Iris pigment epithelial cell (primary cell): ENCODE data around the gene IL31.

Experiments
- DNase-seq: peaks from one replicate; pipeline ENCODE4 v3.0.0-alpha.2; 2011; ENCODE audit warnings: low read depth

IL31 gene

DNA sequence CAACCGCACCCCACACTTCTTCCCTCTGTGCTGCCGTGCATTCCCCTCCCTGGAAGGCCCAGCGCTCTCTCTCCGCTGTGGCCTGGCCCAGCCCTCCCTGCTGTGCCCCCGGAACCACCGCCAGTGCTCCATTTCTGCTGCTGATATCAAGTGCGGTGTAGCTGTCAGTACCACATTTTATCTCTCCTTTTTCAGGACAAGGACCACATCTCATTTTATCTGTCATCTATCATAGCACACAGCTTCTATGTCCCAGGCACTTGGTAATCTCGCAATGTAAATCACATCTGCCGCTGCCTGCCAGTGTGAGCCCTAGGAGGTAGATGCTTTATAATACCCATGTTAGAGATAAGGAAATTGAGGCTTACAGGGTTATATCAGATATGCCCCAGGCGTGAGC lies 18.3 kb downstream of the IL31 start:
- no peak for DNase-seq

DNA sequence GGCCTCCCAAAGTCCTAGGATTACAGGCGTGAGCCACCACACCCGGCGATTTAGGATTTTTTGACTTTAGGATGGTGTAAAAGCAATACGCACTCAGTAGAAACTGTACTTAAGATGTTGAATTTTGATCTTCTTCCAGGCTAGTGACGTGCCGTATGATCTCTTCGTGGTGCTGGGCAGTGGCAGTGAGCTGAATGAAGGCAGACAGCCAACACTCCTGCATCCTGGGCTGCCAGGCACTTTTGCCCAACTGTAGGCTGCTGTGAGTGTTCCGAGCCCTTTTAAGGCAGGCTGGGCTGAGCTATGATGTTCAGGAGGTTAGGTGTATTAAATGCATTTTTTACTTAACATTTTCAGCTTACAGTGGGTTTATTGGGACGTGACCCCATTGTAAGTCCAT lies 21.3 kb downstream of the IL31 start:
- no peak for DNase-seq

DNA sequence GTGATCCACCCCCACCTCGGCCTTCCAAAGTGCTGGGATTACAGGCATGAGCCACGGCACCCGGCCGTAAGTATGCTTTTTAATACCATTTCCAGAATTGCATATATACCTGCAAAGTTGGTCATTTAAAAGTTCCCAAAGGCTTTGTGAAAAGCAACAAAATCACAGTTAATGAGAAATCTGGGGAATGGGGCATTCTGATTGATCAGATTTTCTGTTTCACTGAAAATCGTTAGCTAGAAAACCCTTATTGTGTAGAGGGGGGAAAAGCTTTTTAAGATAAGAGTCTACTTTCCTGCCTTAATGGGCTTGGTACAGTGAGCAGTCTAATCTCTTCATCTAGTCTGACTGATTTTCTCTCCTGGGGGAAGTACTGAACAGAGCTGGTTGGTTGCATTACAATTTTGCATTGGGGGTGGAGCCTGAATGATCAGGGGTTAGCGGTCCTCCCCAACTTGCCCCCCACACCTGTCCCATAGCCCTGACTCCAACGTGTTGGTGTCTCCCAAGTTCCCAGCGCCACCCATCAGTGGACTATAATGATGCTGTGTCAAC lies 23.8 kb downstream of the IL31 start:
- no peak for DNase-seq

DNA sequence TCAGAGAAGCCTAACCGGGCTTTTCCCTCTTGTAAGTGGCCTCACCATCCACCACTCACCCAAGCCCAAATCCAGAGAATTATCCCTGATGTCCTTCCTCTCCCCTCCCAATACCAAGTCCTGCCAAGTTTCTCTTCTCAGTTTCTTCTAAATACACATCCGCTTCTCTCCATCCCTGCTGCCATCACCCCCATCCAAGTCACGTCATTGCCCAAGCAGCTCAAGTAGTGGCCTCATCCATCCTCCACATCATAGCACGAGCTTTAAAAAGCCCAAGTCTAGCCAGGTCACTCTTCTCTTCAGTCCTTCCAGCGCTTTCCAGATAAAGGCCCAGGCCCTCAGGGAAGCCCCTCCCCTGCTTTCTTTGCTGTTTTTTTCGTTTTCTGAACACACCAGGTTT lies 25.4 kb downstream of the IL31 start:
- DNase-seq = peak; percentile 24

DNA sequence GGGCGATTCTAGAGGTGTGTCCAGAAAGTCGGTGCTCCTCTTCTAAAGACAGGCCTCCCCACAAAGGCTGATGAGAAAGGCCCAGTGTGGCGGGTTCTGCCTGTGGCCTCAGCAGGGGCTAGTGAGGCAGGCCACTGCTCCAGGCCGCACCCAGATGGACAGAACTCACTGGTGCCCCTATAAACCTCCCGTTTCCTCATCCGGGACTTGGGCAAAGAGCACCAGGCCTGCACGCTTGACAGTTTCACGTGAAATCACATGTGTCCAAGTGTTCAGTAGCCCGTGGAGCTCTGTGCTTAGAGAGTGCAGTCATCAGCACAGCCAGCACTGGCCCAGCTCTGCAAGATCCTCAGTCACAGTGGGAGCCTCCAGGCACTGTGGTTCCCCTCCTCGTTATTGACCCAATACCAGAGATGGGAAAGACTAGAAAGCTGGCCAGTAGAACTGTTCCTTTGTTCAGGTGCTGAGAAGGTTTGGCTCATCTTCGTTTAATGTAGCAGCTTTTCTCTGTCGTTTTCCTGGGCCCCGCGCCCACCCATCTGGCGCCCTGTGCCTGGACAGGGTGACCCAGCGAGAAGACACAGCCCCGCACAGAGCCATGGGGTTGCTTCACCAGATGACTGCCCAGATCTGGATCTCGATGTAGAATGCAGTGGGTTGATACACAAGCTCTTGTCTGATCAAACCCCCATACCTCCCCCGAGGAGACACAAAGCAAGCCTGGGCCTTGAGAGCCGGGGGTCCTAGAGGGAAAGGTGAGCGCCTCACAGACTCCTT lies 26.3 kb downstream of the IL31 start:
- DNase-seq = no peak

DNA sequence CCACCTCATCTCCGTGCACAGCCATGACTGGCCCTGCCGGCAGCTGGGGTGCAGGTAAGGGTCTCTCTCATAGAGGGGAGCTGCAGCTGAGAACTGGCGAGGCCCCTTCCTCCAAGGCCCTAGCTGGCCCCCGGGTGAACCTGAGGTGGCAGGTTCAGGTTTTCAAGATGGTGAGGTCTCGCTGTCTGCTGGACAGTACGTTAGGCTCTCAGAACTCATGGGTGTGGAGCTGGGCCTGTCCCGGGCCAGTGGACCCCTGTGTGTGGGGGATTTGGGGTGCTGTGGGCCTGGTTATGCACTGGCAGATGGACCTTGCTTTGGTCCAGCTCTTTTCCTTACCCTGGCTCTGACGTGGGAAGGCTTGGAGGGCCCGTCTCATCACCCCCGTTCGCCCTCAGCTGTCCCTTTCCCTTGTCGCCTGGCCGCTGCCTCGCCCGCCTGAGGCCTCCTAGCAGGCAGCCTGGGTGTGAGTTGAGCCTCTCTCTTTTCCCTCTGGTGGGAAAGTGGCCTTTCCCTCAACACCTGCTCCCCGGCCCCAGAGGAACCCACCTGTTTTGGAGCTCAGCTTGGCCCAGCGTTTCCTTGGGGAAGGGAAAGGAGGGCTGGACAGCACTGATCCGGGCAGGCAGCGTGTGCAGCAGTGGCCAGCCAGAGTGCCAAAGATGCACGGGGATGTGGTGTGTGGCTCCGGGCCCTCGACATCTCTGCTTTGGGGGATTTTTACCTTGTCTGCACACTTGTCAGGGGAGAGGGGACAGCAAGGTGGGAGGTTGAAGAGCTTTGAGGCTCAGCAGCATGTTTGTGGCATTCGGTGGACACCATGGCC lies 28.3 kb downstream of the IL31 start:
- no peak for DNase-seq

DNA sequence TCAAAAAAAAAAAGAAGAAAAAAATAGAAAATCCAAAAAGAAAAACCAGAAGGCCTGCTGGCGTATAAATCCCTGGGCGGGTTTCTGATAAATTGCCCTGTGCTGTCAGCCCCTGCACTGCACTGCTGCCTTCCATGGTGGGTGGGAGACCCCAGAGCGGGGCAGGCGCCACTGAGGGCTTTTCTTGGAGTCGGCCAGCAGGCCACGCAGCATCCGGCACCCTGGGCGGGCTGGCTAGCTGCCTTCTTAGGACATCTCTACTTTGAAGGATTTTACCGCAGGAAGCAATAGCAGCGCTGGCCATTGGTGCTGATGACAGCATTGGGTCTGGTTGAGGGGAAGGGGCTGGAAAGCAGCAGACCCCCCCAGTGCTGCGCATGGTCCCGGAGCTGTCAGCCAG lies 29.1 kb downstream of the IL31 start:
- DNase-seq = no peak

DNA sequence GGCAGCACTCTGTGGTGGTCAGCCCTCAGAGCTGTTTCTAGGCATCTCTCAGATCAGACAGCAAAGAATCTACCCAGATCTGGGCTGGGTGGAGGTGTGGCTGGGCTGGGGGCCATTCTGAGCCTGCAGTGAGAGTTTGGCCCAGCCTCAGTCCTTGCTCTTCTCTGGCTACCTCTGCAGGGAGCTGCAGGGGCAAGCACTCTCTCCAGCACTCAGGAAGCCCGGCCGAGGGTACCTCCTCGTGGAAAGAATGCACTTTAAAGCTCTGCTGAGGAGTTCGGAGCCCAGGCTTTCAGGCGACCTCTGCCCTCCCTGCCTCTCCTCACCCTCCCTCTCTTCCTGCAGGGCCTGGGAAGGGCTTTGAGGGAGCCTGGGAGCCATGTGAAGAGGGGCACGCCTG lies 31.2 kb downstream of the IL31 start:
- no peak for DNase-seq

DNA sequence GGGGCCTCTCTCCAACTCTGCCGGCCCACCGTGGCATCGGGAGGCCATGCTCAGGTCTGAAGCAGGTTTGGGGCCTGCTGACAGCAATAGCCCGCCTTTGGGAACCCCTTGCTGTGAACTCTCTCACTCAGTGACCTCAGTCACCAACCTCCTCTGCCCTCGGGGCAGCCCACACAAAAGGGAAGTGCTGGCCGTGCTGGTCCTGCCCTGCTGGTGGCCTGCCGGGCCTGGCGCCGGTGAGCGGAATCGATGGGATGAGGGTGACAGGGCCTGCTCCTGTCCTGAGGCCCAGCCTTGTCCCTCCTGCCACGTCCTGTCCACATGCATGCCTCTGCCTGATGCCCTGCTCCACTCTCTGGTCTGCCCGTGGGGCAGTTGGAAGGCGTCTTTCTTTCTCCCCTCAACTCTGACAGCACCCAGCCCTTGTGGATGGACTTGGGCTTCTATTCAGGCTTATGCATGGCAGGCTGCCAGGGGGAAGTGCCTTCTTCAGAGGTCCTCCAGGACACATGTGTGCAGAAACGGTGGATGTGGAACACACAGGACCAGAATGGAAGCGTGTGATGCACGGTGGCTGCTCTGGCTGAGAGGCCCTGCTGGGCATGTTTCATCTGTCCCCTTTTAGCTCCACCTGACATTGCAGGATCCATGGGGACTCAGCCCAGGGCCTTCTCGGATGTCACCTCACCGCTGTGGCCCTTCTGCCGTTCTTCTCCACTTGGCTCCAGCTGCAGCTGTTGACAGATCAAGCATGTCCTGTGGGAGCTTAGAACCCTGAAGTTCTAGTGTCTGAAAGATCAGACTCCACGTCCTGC lies 31.9 kb downstream of the IL31 start:
- DNase-seq = no peak

DNA sequence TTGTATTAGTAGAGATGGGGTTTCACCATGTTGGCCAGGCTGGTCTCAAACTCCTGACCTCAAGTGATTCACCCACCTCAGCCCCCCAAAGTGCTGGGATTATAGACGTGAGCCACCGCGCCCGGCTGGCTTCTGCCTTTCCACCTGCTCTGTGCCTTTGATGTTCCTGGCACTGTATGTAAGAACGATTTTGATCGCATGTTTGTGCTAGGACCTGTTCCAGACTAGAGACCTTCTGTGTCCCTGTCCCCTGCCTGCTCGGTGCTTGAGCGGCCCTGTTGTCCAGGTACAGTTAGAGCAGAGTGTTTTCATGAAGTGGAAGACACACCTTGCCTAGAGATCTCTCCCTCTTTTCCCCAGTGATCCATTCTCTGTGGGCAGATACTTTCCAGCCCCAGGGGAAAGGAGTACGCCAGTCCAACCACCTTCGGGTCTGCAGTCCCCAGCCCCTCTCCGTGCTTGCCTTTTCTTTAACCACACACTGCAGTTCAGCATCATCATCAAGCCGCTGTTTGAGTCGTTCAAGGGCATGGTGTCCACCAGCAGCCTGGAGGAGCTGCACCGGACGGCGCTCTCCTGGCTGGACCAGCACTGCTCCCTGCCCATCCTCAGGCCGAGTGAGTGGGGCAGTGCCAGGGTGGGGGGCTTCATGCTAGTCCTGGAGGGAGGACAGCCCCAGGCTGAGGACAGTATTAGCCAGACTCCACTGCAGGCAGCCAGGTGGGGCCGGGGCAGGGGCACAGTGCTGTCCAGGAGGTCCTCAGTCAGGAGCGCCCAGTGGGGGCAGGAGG lies 33.4 kb downstream of the IL31 start:
- no peak for DNase-seq

DNA sequence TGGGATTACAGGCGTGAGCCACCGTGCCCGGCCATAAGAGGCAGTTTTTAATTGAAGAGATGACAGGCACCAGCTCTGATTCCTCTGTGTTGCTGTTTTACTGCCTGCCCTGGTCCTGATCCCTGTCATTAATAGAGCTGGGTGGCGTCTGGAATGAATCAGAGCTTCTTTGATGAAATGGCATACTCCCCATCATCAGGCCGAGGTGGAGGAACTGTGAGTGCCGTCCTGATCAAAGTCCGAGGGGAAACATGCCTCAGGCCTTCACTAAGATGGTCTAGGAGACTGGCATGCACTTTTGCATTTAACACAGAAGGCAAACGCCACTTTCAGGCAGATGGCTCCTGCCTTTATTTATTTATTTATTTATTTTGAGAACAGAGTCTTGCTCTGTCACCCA lies 34.1 kb downstream of the IL31 start:
- no peak for DNase-seq

DNA sequence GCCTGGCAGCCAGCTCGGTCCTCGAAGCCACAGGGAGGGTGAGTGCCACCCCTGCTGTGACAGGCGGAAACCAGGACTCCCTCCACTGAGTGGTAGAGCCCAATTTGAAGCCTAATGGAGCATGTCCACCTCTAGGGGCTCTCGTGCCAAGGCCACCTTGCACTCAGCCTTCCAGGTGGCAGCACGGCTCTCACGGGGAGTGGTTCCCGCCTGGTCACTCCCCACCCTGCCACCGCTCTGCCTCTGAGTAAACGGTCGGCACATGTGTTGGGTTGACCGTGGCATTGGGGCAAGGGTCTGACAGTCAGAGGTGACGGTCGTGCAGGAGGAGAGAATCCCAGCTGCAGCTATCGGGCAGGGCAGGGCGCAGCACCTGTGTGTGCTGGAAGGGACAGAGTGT lies 34.8 kb downstream of the IL31 start:
- DNase-seq = no peak

DNA sequence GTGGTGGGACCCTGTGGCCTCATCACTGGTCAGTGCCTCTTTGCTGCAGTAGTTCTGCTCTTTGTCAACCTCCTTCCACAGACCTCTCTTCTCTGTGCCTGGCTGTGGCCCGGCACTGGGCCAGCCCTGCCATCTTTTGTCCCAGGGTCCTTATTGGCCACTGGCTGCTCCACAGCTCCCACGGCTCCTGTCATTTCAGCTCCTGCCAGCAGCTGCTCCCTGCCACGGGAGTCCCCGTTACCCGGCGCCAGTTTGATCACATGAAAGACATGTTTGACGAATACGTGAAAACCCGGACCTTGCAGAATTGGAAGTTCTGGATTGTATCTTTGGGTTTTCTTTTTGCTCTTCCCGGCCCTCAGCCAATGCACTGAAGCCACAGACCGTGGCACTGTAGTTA lies 35.4 kb downstream of the IL31 start:
- no peak for DNase-seq

DNA sequence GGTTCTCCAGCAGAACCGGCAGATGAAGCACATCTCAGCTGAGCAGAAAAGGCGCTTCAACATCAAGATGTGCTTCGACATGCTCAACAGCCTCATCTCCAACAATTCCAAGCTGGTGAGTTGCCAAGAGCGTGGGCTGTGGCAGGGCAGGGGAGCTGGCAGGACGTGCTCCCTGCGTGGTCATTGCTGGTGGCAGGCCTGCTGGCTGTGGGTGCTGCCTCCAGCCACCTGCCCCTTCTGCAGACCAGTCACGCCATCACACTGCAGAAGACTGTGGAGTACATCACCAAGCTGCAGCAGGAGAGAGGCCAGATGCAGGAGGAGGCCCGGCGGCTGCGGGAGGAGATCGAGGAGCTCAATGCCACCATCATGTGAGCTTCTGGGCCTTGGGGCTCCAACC lies 35.8 kb downstream of the IL31 start:
- no peak for DNase-seq

DNA sequence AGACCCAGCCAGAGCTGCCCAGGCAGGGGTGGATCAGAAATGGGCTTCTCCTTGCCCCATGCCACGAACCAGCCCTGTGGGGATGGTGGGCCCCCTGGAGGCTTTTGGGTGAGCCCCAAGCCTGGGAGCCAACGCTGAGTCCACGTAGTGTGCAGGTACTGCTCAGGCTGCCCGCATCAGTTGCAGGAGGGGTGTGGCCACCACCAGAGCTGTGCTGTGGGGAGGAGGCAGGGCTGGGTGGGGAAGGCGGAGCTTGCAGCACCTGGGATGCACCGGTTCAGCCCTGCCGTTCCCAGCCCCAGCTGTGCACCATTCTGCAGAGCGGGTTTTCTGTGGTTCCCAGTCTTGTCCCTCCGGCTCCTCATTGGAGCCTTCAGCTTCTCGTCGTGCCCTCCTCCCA lies 36.3 kb downstream of the IL31 start:
- DNase-seq = no peak

DNA sequence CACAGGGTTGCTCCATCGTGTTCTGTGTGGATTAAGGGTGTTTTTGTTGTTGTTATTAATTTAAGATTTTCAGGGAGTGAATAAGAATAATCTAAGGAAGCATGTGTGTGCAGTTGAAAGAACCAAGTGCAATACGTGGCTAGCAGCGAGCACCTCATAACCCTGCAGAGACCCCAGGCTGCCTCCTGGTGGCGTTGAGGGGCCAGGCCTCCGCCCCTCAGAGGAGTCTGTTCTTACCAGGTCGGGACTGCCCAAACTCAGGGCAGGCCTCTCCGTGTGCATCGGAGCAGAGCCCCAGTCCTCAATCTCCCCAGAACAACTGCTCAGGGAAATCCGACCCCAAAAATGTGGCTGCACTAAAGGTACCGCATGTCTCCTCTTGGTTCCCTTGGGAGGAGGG lies 36.8 kb downstream of the IL31 start:
- no peak for DNase-seq

DNA sequence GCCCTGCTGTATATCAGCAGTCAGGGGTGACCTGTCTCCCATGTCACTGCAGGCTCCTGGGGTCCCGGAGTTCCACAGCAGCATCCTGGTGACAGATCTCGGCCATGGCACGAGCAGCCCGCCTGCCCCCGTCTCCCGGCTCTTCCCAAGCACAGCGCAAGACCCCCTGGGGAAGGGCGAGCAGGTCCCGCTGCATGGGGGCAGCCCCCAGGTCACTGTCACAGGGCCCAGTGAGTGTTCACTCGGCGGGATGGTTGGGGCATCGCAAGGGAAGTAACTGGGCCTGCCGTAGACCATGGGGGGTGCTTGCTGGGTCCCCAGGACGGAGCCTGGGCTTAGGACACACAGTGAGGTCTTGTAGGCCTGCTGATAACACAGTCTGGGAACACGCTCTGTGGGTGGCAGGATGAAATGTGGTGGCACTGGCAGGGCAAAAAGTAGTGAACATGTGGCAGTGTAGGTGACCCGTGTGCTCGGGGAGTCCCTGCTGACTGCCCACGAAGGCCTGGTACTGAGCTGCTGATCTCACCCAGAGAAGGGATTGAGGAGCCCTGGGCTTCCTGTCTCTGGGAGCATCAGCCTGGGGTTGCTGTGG lies 38.5 kb downstream of the IL31 start:
- DNase-seq = no peak

DNA sequence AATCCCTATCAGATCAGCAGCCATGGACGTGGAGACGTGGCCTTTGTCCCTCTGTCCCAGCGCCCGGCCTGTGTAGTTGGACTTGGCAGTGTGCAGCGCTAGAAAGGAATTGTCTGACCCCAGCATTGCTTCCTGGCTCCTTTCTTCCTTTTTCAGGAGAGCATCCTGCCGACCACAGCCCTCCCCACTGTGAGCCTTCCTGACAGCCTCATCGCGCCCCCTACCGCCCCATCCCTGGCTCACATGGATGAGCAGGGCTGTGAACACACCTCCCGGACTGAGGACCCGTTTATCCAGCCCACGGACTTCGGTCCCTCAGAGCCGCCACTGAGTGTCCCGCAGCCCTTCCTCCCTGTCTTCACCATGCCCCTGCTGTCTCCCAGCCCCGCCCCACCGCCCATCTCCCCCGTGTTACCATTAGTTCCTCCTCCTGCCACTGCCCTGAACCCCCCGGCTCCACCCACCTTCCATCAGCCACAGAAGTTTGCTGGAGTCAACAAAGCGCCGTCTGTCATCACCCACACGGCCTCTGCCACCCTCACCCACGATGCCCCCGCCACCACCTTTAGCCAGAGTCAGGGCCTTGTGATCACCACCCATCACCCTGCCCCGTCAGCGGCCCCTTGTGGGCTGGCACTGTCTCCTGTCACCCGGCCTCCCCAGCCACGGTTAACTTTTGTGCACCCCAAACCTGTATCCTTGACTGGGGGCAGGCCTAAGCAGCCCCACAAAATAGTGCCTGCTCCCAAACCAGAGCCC lies 40.6 kb downstream of the IL31 start:
- no peak for DNase-seq

DNA sequence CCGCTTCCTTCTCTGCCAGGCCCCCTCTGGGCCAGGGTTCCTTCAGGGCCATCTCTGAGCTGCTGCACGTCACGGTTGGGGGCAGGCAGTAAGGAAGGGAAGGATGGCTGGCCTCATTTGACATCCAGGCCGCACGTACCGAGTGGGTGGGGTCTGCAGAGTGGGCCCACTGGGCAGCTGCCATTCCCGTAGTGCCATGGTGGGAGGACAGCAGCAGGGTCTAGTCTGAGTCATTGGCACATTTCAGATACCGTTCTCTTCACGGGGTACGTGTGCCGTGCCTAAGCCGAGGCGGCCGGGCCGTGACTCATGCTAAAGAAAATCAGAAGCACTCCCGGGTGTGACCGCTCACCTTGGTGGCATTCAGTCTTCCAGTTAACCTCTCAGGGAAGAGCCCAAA lies 43.9 kb downstream of the IL31 start:
- DNase-seq = peak; percentile 60

DNA sequence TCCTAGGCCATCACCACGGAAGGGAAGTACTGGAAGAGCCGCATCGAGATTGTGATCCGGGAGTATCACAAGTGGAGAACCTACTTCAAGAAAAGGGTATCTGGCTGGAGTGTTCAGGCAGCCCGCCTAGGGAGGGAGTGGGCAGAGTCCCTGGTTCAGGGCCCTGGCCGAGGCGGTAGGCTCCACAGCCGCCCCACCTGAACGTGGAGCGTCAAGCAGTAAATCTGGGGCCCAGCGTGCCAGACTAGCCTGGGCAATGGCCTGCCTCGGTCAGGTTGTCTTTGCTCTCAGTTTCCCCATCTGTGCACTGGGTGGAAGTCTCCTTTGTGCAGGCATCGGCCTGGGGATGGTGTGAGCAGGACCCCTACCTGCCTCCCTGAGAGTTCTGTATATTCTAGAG lies 44.9 kb downstream of the IL31 start:
- DNase-seq = no peak

DNA sequence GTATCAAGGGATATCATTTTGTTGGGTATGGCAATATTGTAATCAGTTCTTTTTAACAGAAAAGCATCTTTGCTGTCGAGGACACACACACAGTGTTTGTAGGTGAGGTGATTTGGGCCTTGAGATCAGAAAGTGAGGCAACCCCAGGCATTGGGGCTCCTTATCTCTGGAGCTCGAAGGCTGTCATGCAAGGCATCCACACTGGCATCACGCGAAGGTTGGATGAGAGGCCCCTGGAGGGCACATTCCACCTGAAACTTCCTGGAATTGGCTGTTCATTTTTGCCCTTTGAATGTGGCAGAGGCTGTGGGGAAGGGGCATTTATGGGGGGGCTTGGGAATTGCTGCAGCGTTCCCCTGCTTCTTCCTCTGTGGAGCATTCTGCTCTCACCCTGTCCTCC lies 45.5 kb downstream of the IL31 start:
- DNase-seq = no peak
